Lower leg skin (tissue), 4 donors: ENCODE measurements around the gene KDM4B. TPM values are rescaled to one million over a fixed set of nuclear protein-coding genes. Genes with fewer than 3 reads are reported as not detected.

ENCODE experiments used
- DNase-seq, 2 donors: peaks; one replicate each; pipeline ENCODE4 v3.0.0-alpha.2; 2019; ENCODE audit warnings: low spot score in 2 of 2
- H3K4me3 ChIP-seq: fragments of 200-600 bp; sonication (generic); 2 replicates; pipeline ENCODE4 v1.5.1; 2017; ENCODE audit warnings: mild to moderate bottlenecking, low read depth; ENCODE audit not compliant: poor library complexity, severe bottlenecking
- CTCF ChIP-seq, 3 donors: fragments of 450-650 bp; IDR thresholded peaks; one replicate each; pipeline ENCODE4 v1.5.1; 2016; ENCODE audit warnings: antibody characterized with exemption in 3 of 3, mild to moderate bottlenecking in 3 of 3, moderate library complexity in 2 of 3
- POLR2A ChIP-seq, 2 donors: fragments of 450-650 bp; IDR thresholded peaks; one replicate each; pipeline ENCODE4 v1.6.1; 2016 to 2017; ENCODE audit warnings: antibody characterized with exemption in 2 of 2, mild to moderate bottlenecking in 1 of 2, moderate library complexity in 1 of 2
- WGBS, 2 donors: methylation state at CpG; one replicate each; pipeline ENCODE4 v1.1.5; 2018; 5-methylcytosine and 5-hydroxymethylcytosine counted together
- intact Hi-C: fragments of 100-400 bp; cut with DNase I; formaldehyde crosslinking; loops from one replicate; pipeline ENCODE4 v1.15.0; 2023; ENCODE audit warnings: low total_unique reads
- total RNA-seq, 4 donors: library from RNA; depleted of rRNA; stranded (reverse); fragments of >200 nt; gene quantifications; one replicate each; pipeline ENCODE4 v1.1.0, GENCODE V29; 2016

The KDM4B gene
- total RNA-seq, 4 donors from 2014 or later: 40.1 to 71.4 (median 51.3) TPM

- 91 to 95% methylated on average over 19 of the region's 19 CpGs for WGBS, 2 donors
- TF ChIP-seq POLR2A (IDR thresholded peaks at IDR 0.05): no peak
- no peak for TF ChIP-seq CTCF (IDR thresholded peaks at IDR 0.05)
- intact Hi-C loops: no loop called here
- no peak for DNase-seq
- H3K4me3 ChIP-seq: no peak overlapping the region
Measured at GRCh38 chr19:5080809-5081208, 111.9 kb downstream of the KDM4B start.

GRCh38 chr19:5081443-5082161, 112.7 kb downstream of the KDM4B start:
- DNase-seq: no peak
- WGBS, 2 donors: 92 to 94% methylated on average over 25 to 26 of the region's 28 CpGs
- intact Hi-C loops: no loop called here
- no peak overlapping the region for H3K4me3 ChIP-seq
- no peak for TF ChIP-seq CTCF (IDR thresholded peaks at IDR 0.05)
- no peak for TF ChIP-seq POLR2A (IDR thresholded peaks at IDR 0.05)

DNA sequence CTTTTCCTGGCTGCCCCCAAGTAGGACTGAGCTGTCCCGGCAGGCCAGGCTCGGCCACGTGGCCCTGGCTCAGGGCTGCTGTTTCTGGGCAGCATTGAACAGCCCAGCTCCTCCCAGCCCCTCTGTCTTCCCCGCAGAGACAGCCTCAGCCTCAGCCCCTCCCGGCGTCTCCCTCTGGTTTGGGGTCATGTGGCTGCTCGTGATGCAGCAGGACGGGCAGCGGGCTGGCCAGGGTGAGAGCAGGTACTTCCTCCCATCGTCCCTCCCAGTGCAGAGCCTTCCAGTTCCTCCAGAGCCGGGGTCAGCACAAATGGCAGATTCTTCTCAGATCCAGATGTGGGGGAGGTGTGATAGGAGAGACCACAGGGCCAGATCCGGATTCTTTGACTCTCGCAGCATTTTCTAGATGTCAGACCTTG, 114.6 kb downstream of the KDM4B start:
- intact Hi-C loops: no loop called here
- H3K4me3 ChIP-seq: no peak overlapping the region
- TF ChIP-seq CTCF (IDR thresholded peaks at IDR 0.05) (no peak), POLR2A (IDR thresholded peaks at IDR 0.05) (no peak)
- DNase-seq: peak; percentile 43 to 92
- 74 to 77% methylated on average over 13 of the region's 13 CpGs for WGBS, 2 donors

- intact Hi-C loops: no loop called here
Measured at GRCh38 chr19:5085566-5085965, 116.7 kb downstream of the KDM4B start.

DNA sequence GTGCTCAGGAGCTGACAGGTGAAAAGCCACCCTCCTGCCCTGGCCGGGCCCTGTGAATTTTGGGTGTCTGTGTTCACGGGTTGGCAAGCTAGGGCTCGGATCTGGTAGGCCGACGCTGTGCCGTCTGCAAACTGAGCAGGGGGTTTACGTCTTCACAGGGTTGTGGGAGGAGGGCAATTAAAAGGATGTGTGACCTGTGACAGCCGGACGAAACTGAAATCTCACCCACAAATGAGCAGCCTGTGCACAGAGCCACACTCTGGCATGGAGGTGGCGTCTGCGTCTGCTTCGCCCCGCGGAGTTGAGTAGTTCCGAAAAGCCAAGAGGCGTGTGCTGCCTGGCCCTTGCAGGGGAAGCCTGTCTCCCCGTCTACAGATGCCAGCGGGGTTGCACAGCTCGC, 117.3 kb downstream of the KDM4B start:
- TF ChIP-seq CTCF (IDR thresholded peaks at IDR 0.05) (no peak), POLR2A (IDR thresholded peaks at IDR 0.05) (no peak)
- DNase-seq: no peak
- intact Hi-C loops: no loop called here
- 92 to 95% methylated on average over 19 of the region's 19 CpGs for WGBS, 2 donors
- H3K4me3 ChIP-seq: no peak overlapping the region

More at GRCh38 chr19:5085566-5085965, 116.7 kb downstream of the KDM4B start:
- 92 to 94% methylated on average over 20 of the region's 20 CpGs for WGBS, 2 donors
- DNase-seq: no peak
- no peak overlapping the region for H3K4me3 ChIP-seq
- TF ChIP-seq CTCF (IDR thresholded peaks at IDR 0.05): no peak
- TF ChIP-seq POLR2A (IDR thresholded peaks at IDR 0.05): no peak
